ENCODE data around the gene SERPINI1.

DNA sequence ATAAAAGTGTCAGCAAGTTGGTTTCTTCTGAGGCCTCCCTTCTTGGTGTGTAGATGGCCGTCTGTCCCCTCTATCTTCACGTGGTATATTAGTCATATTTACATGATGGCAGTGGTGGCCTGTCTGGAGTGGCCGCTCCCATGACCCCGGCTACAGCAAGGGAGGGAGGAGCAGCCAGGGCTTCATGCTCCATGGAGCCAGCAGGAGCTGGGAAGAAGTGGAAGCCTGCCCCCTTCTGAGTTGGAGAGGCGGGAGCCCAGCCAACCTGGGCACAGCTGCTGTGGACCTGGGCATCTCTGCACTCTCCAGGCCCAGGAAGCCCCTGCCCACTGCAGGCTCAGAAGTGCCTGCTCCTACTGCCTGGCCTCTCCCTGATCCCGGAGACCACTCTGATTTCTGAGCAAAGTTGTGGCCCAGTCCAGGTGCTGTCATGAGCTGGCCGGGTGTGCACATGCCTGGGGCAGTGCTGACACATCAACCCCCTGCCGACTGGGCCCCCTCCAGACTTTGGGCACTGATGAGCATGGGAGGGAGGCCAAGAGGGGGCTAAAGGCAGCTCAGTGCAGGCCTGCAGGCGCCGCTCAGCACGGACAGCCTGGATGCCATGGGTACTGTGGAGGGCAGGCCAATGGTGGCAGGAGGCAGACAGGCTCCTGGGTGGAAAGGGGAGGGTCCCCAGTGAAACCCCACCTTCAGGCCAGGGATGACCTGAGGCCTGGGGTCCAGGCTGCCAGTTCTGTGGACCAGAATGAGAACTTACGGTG, 84.8 kb downstream of the SERPINI1 start:
- no peak for TF ChIP-seq POLR2A (IDR thresholded peaks at IDR 0.05)
- TF ChIP-seq, protein P1, sequence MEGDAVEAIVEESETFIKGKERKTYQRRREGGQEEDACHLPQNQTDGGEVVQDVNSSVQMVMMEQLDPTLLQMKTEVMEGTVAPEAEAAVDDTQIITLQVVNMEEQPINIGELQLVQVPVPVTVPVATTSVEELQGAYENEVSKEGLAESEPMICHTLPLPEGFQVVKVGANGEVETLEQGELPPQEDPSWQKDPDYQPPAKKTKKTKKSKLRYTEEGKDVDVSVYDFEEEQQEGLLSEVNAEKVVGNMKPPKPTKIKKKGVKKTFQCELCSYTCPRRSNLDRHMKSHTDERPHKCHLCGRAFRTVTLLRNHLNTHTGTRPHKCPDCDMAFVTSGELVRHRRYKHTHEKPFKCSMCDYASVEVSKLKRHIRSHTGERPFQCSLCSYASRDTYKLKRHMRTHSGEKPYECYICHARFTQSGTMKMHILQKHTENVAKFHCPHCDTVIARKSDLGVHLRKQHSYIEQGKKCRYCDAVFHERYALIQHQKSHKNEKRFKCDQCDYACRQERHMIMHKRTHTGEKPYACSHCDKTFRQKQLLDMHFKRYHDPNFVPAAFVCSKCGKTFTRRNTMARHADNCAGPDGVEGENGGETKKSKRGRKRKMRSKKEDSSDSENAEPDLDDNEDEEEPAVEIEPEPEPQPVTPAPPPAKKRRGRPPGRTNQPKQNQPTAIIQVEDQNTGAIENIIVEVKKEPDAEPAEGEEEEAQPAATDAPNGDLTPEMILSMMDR (IDR thresholded peaks at IDR 0.05): no peak
